KMS-11 (cell line): Measurements from ENCODE around the gene IL5RA.
A peak's percentile ranks its signal among the peaks of the same experiment; 100 is the strongest.

Experiments
- H2AFZ ChIP-seq: fragments of 200-600 bp; sonication (generic); 2 replicates; pipeline ENCODE4 v1.6.1; 2016; ENCODE audit warnings: antibody characterized with exemption, mixed run types, low read depth
- H3K27ac ChIP-seq: fragments of 200-600 bp; sonication (generic); 2 replicates; pipeline ENCODE4 v1.6.1; 2016; ENCODE audit warnings: mild to moderate bottlenecking, mixed run types
- H3K27me3 ChIP-seq: fragments of 200-600 bp; sonication (generic); 2 replicates; pipeline ENCODE4 v1.6.1; 2017; ENCODE audit warnings: mild to moderate bottlenecking, low read depth, mixed run types, moderate library complexity; ENCODE audit not compliant: insufficient read depth
- H3K36me3 ChIP-seq: fragments of 200-600 bp; sonication (generic); 2 replicates; pipeline ENCODE4 v1.6.1; 2017; ENCODE audit warnings: mild to moderate bottlenecking, mixed run types; ENCODE audit not compliant: insufficient read depth
- H3K4me1 ChIP-seq: fragments of 200-600 bp; sonication (generic); 2 replicates; pipeline ENCODE4 v1.6.1; 2016; ENCODE audit warnings: mild to moderate bottlenecking, low read depth, mixed run types; ENCODE audit not compliant: poor library complexity, severe bottlenecking
- H3K4me2 ChIP-seq: fragments of 200-600 bp; sonication (generic); 2 replicates; pipeline ENCODE4 v1.7.0; 2016; ENCODE audit warnings: mild to moderate bottlenecking, mixed run types
- H3K4me3 ChIP-seq: fragments of 200-600 bp; sonication (generic); IDR thresholded peaks from 2 replicates; pipeline ENCODE4 v1.6.1; 2017; ENCODE audit warnings: low read depth, low read length, mixed read lengths; ENCODE audit not compliant: insufficient read depth
- H3K79me2 ChIP-seq: fragments of 200-600 bp; sonication (generic); 2 replicates; pipeline ENCODE4 v1.6.1; 2016; ENCODE audit warnings: low read depth, mixed run types; ENCODE audit not compliant: insufficient read depth
- H3K9ac ChIP-seq: fragments of 200-600 bp; sonication (generic); 2 replicates; pipeline ENCODE4 v1.6.1; 2016; ENCODE audit warnings: mild to moderate bottlenecking, mixed run types
- H4K20me1 ChIP-seq: fragments of 200-600 bp; sonication (generic); 2 replicates; pipeline ENCODE4 v1.6.1; 2016; ENCODE audit warnings: mild to moderate bottlenecking, mixed run types; ENCODE audit not compliant: insufficient read depth
- CTCF ChIP-seq: fragments of 200-600 bp; sonication (generic); conservative IDR thresholded peaks from 2 replicates; pipeline ENCODE4 v1.6.1; 2017; ENCODE audit warnings: low read depth, mild to moderate bottlenecking, antibody characterized with exemption, low read length, moderate library complexity, mixed read lengths

IL5RA gene

GRCh38 chr3:3027976-3028567, 82.1 kb downstream of the IL5RA start:
- Histone ChIP-seq H3K4me2 (peak overlapping the region; percentile 42), H3K27ac (no peak overlapping the region), H3K4me1 (peaks cover 9% of the 10 kb centered on the region), H2AFZ (no peak overlapping the region), H4K20me1 (no peaks in the 10 kb centered on the region), H3K9ac (no peak overlapping the region), H3K36me3 (no peaks in the 10 kb centered on the region), H3K4me3 (no peak overlapping the region), H3K79me2 (no peaks in the 10 kb centered on the region), H3K27me3 (no peaks in the 10 kb centered on the region)
- TF ChIP-seq CTCF, result no peak

GRCh38 chr3:3023111-3023745, 86.9 kb downstream of the IL5RA start:
- Histone ChIP-seq H3K27ac (no peak overlapping the region), H3K4me1 (peaks cover 4% of the 10 kb centered on the region), H3K4me3 (no peak overlapping the region), H3K79me2 (no peaks in the 10 kb centered on the region), H4K20me1 (no peaks in the 10 kb centered on the region), H2AFZ (no peak overlapping the region), H3K27me3 (no peaks in the 10 kb centered on the region), H3K9ac (no peak overlapping the region), H3K4me2 (no peak overlapping the region), H3K36me3 (no peaks in the 10 kb centered on the region)
- no peak for TF ChIP-seq CTCF

- H3K4me3 ChIP-seq, result no peak overlapping the region
- no peak overlapping the region for H3K27ac ChIP-seq
- H3K79me2 ChIP-seq, result no peaks in the 10 kb centered on the region
- no peaks in the 10 kb centered on the region for H3K4me1 ChIP-seq
- no peak for TF ChIP-seq CTCF
- no peak overlapping the region for H3K9ac ChIP-seq
- H3K36me3 ChIP-seq, result no peaks in the 10 kb centered on the region
- no peak overlapping the region for H2AFZ ChIP-seq
- H3K4me2 ChIP-seq, result no peak overlapping the region
- no peaks in the 10 kb centered on the region for H4K20me1 ChIP-seq
- H3K27me3 ChIP-seq, result no peaks in the 10 kb centered on the region
Measured at GRCh38 chr3:3020209-3020608, 90.0 kb downstream of the IL5RA start.
